HepG2 (cell line): ENCODE results near the gene ACKR3. TPM values are rescaled to one million over a fixed set of nuclear protein-coding genes. Genes with fewer than 3 reads are reported as not detected.

ENCODE experiments used
- HHEX ChIP-seq: IDR thresholded peaks from 2 replicates; pipeline ENCODE4 v1.6.1; 2016; ENCODE audit warnings: control low read depth
- SIX1 ChIP-seq: sonication (generic); formaldehyde crosslinking; IDR thresholded peaks from 2 replicates; pipeline ENCODE4 v1.4.0; 2020; ENCODE audit warnings: missing genetic modification reagents, borderline replicate concordance
- THAP11 ChIP-seq: IDR thresholded peaks from 2 replicates; pipeline ENCODE4 v1.6.1; 2016; ENCODE audit warnings: missing biosample characterization, missing genetic modification reagents
- ZBED4 ChIP-seq: sonication (generic); formaldehyde crosslinking; IDR thresholded peaks from 2 replicates; pipeline ENCODE4 v1.4.0; 2020; ENCODE audit warnings: missing genetic modification reagents, borderline replicate concordance
- ZNF205 ChIP-seq: IDR thresholded peaks from 2 replicates; pipeline ENCODE4 v1.6.1; 2018; ENCODE audit warnings: missing biosample characterization, missing genetic modification reagents
- ZNF318 ChIP-seq: sonication (generic); formaldehyde crosslinking; IDR thresholded peaks from 2 replicates; pipeline ENCODE4 v1.4.0; 2020; ENCODE audit warnings: mild to moderate bottlenecking, missing genetic modification reagents
- polyA plus RNA-seq, 8 experiments: library from polyadenylated mRNA; depleted of rRNA in 3 of 8; stranded (reverse) in 7 of 8; unstranded in 1 of 8; fragments of >200 nt; fragmentation: Illumina TruSeq in 4 of 8; extraction: Trizol in 4 of 8; gene quantifications; 2 replicates each; pipeline versions ENCODE4 v1.2.1 to v1.2.3, GENCODE V29; 2011 to 2016; ENCODE audit warnings: low read depth in 4 of 8, missing spikeins in 1 of 8, mixed read lengths in 1 of 8; ENCODE audit not compliant: insufficient read depth in 1 of 8
- total RNA-seq, 5 experiments: library from RNA; depleted of rRNA; stranded (reverse); fragments of >200 nt; fragmentation: Illumina TruSeq; extraction: Trizol; gene quantifications; 2 replicates each; pipeline ENCODE4 v1.2.3, GENCODE V29; 2016; ENCODE audit warnings: low read depth in 1 of 5

The ACKR3 gene
- total and polyA plus RNA-seq, 2 of the 13 experiments (the other 11 are each of a cell fraction or from before 2014, with no cell fraction given), result not detected

GRCh38 chr2:236575510-236575909 is 5.9 kb downstream of the ACKR3 start (continued):
- TF ChIP-seq ZNF318 (CRISPR knock-in tag) (no peak), ZNF205 (CRISPR knock-in tag) (no peak), ZBED4 (CRISPR knock-in tag) (no peak), THAP11 (no peak), HHEX (CRISPR knock-in tag) (no peak), SIX1 (no peak)
